ENCODE measurements around the gene GRID2IP.

- TF ChIP-seq CTCF (IDR thresholded peaks at IDR 0.05) (no peak), SMAD4 (CRISPR knock-in tag; IDR thresholded peaks at IDR 0.05) (no peak), SP1 (CRISPR knock-in tag; conservative IDR thresholded peaks at IDR 0.05) (no peak), ATF1 (CRISPR knock-in tag; IDR thresholded peaks at IDR 0.05) (no peak), ZNF416 (CRISPR knock-in tag; IDR thresholded peaks at IDR 0.05) (no peak), USF1 (CRISPR knock-in tag; IDR thresholded peaks at IDR 0.05) (no peak), CREB1 (CRISPR knock-in tag; IDR thresholded peaks at IDR 0.05) (no peak), TCF7 (CRISPR knock-in tag; IDR thresholded peaks at IDR 0.05; ENCODE audit: low read depth) (no peak), MLX (CRISPR knock-in tag; IDR thresholded peaks at IDR 0.05) (no peak), NR3C1 (CRISPR knock-in tag; conservative IDR thresholded peaks at IDR 0.05; ENCODE audit: low read depth) (no peak)
Measured at GRCh38 chr7:6448943-6449543, 102.2 kb downstream of the GRID2IP start.

Measured in WTC11 (cell line).